ENCODE measurements around the gene ENTHD1. TPM values are rescaled to one million over a fixed set of nuclear protein-coding genes. Genes with fewer than 3 reads are reported as not detected.

ENTHD1 gene
- total RNA-seq, 4 donors from 2014 or later: not detected

GRCh38 chr22:39728236-39728860 is 165.2 kb downstream of the ENTHD1 start:
- Histone ChIP-seq H3K4me3 (no peak overlapping the region), H3K27me3 (peaks cover 0 to 41% (median 0%) of the 10 kb centered on the region in 4 donors), H3K4me1 (peaks cover 8 to 27% (median 14%) of the 10 kb centered on the region in 3 donors), H3K9me3 (no peaks in the 10 kb centered on the region), H3K36me3 (no peaks in the 10 kb centered on the region), H3K27ac (no peak overlapping the region)
- intact Hi-C loops (cut with DNase I): no loop called here
- no peak for DNase-seq
- 76 to 79% methylated on average over 4 to 9 of the region's 12 CpGs for WGBS, 2 donors
- TF ChIP-seq POLR2A (IDR thresholded peaks at IDR 0.05) (no peak), CTCF (IDR thresholded peaks at IDR 0.05) (no peak)

GRCh38 chr22:39727541-39727940 is 166.0 kb downstream of the ENTHD1 start:
- H3K9me3 ChIP-seq: no peaks in the 10 kb centered on the region
- H3K27me3 ChIP-seq: peaks cover 0 to 33% (median 0%) of the 10 kb centered on the region in 4 donors
- no peak for DNase-seq
- 43 to 48% methylated on average over 8 to 14 of the region's 15 CpGs for WGBS, 2 donors
- no peak overlapping the region for H3K27ac ChIP-seq
- TF ChIP-seq POLR2A (IDR thresholded peaks at IDR 0.05) (no peak), CTCF (IDR thresholded peaks at IDR 0.05) (no peak)
- no peaks in the 10 kb centered on the region for H3K36me3 ChIP-seq
- intact Hi-C loops (cut with DNase I): no loop called here
- H3K4me1 ChIP-seq: peaks cover 8 to 35% (median 14%) of the 10 kb centered on the region in 3 donors
- no peak overlapping the region for H3K4me3 ChIP-seq

GRCh38 chr22:39725351-39726035 is 168.1 kb downstream of the ENTHD1 start:
- Histone ChIP-seq H3K9me3 (no peaks in the 10 kb centered on the region), H3K27ac (peak overlapping the region in 2 of 4 donors; percentile 49 to 65), H3K4me1 (peaks cover 8 to 38% (median 14%) of the 10 kb centered on the region in 3 donors), H3K27me3 (peaks cover 0 to 21% (median 0%) of the 10 kb centered on the region in 4 donors), H3K36me3 (no peaks in the 10 kb centered on the region), H3K4me3 (no peak overlapping the region)
- 77 to 82% methylated on average over 3 to 8 of the region's 9 CpGs for WGBS, 2 donors
- no peak for TF ChIP-seq CTCF (IDR thresholded peaks at IDR 0.05)
- no peak for TF ChIP-seq POLR2A (IDR thresholded peaks at IDR 0.05)
- intact Hi-C loops (cut with DNase I): no loop called here
- DNase-seq: no peak

- H3K36me3 ChIP-seq: no peaks in the 10 kb centered on the region
- 88% methylated on average over 6 of the region's 9 CpGs; no CpG with 5 or more reads in 1 of the 2 donors for WGBS, 2 donors
- H3K4me3 ChIP-seq: no peak overlapping the region
- intact Hi-C loops (cut with DNase I): no loop called here
- TF ChIP-seq CTCF (IDR thresholded peaks at IDR 0.05) (no peak), POLR2A (IDR thresholded peaks at IDR 0.05) (no peak)
- no peaks in the 10 kb centered on the region for H3K9me3 ChIP-seq
- H3K27me3 ChIP-seq: peaks cover 0 to 22% (median 0%) of the 10 kb centered on the region in 4 donors
- peaks cover 8 to 38% (median 14%) of the 10 kb centered on the region in 3 donors for H3K4me1 ChIP-seq
- no peak for DNase-seq
- peak overlapping the region in 3 of 4 donors; percentile 49 to 71 (median 65) for H3K27ac ChIP-seq
These were observed 168.7 kb downstream of the ENTHD1 start for GRCh38 chr22:39724857-39725256.

GRCh38 chr22:39724390-39724789 is 169.2 kb downstream of the ENTHD1 start:
- Histone ChIP-seq H3K36me3 (no peaks in the 10 kb centered on the region), H3K27me3 (peaks cover 0 to 24% (median 0%) of the 10 kb centered on the region in 4 donors), H3K4me3 (no peak overlapping the region), H3K27ac (peak overlapping the region in 3 of 4 donors; percentile 54 to 71 (median 68)), H3K4me1 (peaks cover 8 to 40% (median 14%) of the 10 kb centered on the region in 3 donors), H3K9me3 (no peaks in the 10 kb centered on the region)
- TF ChIP-seq CTCF (IDR thresholded peaks at IDR 0.05): no peak
- no peak for TF ChIP-seq POLR2A (IDR thresholded peaks at IDR 0.05)
- intact Hi-C loops (cut with DNase I): no loop called here
- no peak for DNase-seq
- WGBS, 2 donors: 83 to 88% methylated on average over 3 to 4 of the region's 4 CpGs
